Activated B cell treated with CpG ODN at 0.5 μM for 24 hours (primary cell): Measurements from ENCODE around the gene PDE10A. TPM values are rescaled to one million over a fixed set of nuclear protein-coding genes. Genes with fewer than 3 reads are reported as not detected.

Experiments used
- ATAC-seq: fragments of 200-7000 bp; cut with Tn5 transposase; one replicate; pipeline ENCODE4 v1.10.0; 2021; ENCODE audit warnings: low read depth, mild to moderate bottlenecking, moderate library complexity
- CTCF ChIA-PET: fragments of 350-600 bp; sonication (Branson Sonifier 250); formaldehyde crosslinking; loops from one replicate; lab custom pipeline; 2021; ENCODE audit warnings: antibody characterized with exemption; lab: Charles Lee
- POLR2A ChIA-PET: fragments of 350-600 bp; sonication (Branson Sonifier 250); formaldehyde crosslinking; loops from one replicate; lab custom pipeline; 2021; ENCODE audit warnings: antibody characterized with exemption; lab: Charles Lee
- DNase-seq: peaks from one replicate; pipeline ENCODE4 v3.0.0; 2022
- H3K27ac Mint-ChIP-seq: one replicate; pipeline ENCODE4 v1.8.0; 2020; ENCODE audit warnings: mixed read lengths
- H3K27me3 Mint-ChIP-seq: one replicate; pipeline ENCODE4 v1.8.0; 2021; ENCODE audit warnings: mixed read lengths
- H3K36me3 Mint-ChIP-seq: one replicate; pipeline ENCODE4 v1.8.0; 2021; ENCODE audit warnings: low read depth, mixed read lengths
- H3K4me1 Mint-ChIP-seq: one replicate; pipeline ENCODE4 v1.8.0; 2021; ENCODE audit warnings: mixed read lengths
- H3K4me3 Mint-ChIP-seq: one replicate; pipeline ENCODE4 v1.8.0; 2020; ENCODE audit warnings: mild to moderate bottlenecking, mixed read lengths
- H3K9me3 Mint-ChIP-seq: one replicate; pipeline ENCODE4 v1.8.0; 2020; ENCODE audit warnings: mixed read lengths
- CTCF ChIP-seq: fragments of 200-600 bp; IDR thresholded peaks from one replicate; pipeline ENCODE4 v1.8.0; 2022; ENCODE audit warnings: antibody characterized with exemption, mild to moderate bottlenecking
- intact Hi-C: fragments of 100-400 bp; cut with micrococcal nuclease; formaldehyde crosslinking; loops from one replicate; pipeline ENCODE4 v1.15.1; 2024
- total RNA-seq: library from RNA; stranded (reverse); gene quantifications from 2 replicates; pipeline ENCODE4 v1.2.3, GENCODE V29; 2022

Gene PDE10A
- total RNA-seq, 1 donor from 2014 or later = not detected

- no peaks in the 10 kb centered on the region for H3K4me1 Mint-ChIP-seq
- H3K27me3 Mint-ChIP-seq = no peaks in the 10 kb centered on the region
- ATAC-seq (no peak), DNase-seq (no peak)
- H3K4me3 Mint-ChIP-seq = no peak overlapping the region
- no peak for TF ChIP-seq CTCF
- no peaks in the 10 kb centered on the region for H3K36me3 Mint-ChIP-seq
- ChIA-PET POLR2A (no interaction called here), CTCF (no interaction called here)
- intact Hi-C loops = no loop called here
- H3K9me3 Mint-ChIP-seq = peaks cover 4% of the 10 kb centered on the region
- no peak overlapping the region for H3K27ac Mint-ChIP-seq
Observed at GRCh38 chr6:165519316-165519715, 143.7 kb downstream of the PDE10A start.

- Mint-ChIP-seq H3K27ac (no peak overlapping the region), H3K9me3 (peaks cover 4% of the 10 kb centered on the region), H3K4me3 (no peak overlapping the region), H3K4me1 (no peaks in the 10 kb centered on the region), H3K27me3 (no peaks in the 10 kb centered on the region), H3K36me3 (no peaks in the 10 kb centered on the region)
- DNase-seq (no peak), ATAC-seq (no peak)
- intact Hi-C loops = no loop called here
- CTCF ChIA-PET = no interaction called here
- TF ChIP-seq CTCF = no peak
- POLR2A ChIA-PET = no interaction called here
Observed at GRCh38 chr6:165515963-165516624, 146.9 kb downstream of the PDE10A start.

- Mint-ChIP-seq H3K27me3 (no peaks in the 10 kb centered on the region), H3K27ac (no peak overlapping the region), H3K36me3 (no peaks in the 10 kb centered on the region), H3K4me3 (no peak overlapping the region), H3K9me3 (peaks cover 2% of the 10 kb centered on the region), H3K4me1 (no peaks in the 10 kb centered on the region)
- ChIA-PET CTCF (no interaction called here), POLR2A (no interaction called here)
- DNase-seq = no peak
- no peak for TF ChIP-seq CTCF
- intact Hi-C loops = no loop called here
- no peak for ATAC-seq
Observed at GRCh38 chr6:165514621-165515020, 148.4 kb downstream of the PDE10A start.

GRCh38 chr6:165511807-165512206, 151.2 kb downstream of the PDE10A start:
- Mint-ChIP-seq H3K4me1 (no peaks in the 10 kb centered on the region), H3K4me3 (no peak overlapping the region), H3K9me3 (no peaks in the 10 kb centered on the region), H3K27ac (no peak overlapping the region), H3K36me3 (no peaks in the 10 kb centered on the region), H3K27me3 (no peaks in the 10 kb centered on the region)
- DNase-seq (no peak), ATAC-seq (no peak)
- no peak for TF ChIP-seq CTCF
- intact Hi-C loops = no loop called here
- ChIA-PET POLR2A (no interaction called here), CTCF (no interaction called here)

- Mint-ChIP-seq H3K4me1 (no peaks in the 10 kb centered on the region), H3K9me3 (no peaks in the 10 kb centered on the region), H3K27ac (no peak overlapping the region), H3K4me3 (no peak overlapping the region), H3K27me3 (no peaks in the 10 kb centered on the region), H3K36me3 (no peaks in the 10 kb centered on the region)
- intact Hi-C loops = no loop called here
- CTCF ChIA-PET = no interaction called here
- no peak for DNase-seq
- POLR2A ChIA-PET = no interaction called here
- ATAC-seq = no peak
- no peak for TF ChIP-seq CTCF
Observed at GRCh38 chr6:165508321-165508869, 154.6 kb downstream of the PDE10A start.
